Measurements from ENCODE around the gene ATP11C. TPM values are rescaled to one million over a fixed set of nuclear protein-coding genes. Genes with fewer than 3 reads are reported as not detected.
A peak's percentile ranks its signal among the peaks of the same experiment; 100 is the strongest.

Gene ATP11C
- total RNA-seq, 6 experiments from 2014 or later: 25.1 to 38.6 (median 35.7) TPM

DNA sequence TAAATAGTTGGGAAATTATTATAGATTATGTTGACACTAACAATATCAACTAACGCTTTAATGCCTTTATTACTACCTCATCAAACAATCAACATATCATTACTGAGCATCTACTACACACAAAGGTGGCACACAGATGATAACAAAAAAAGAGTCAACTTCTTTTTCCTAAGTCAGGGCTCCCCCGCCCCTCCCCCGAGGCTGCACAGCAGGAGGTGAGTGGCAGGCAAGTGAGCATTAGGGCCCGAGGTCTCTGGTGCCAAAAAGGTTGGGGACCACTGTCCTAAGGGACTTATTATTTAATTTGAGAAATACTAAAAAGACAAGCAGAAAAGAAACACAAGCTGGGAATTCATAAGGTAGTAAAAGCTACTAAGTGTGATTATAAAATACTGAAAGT lies 174.6 kb downstream of the ATP11C start:
- no peak overlapping the region for H3K27ac Mint-ChIP-seq
- no peak for DNase-seq
- peaks cover 16% of the 10 kb centered on the region for H3K9me3 Mint-ChIP-seq
- H3K4me1 Mint-ChIP-seq (ENCODE audit: low read depth): peaks cover under 1% of the 10 kb centered on the region; the same call in 1 of the 2 replicates
- no peak overlapping the region for H3K4me3 Mint-ChIP-seq
- TF ChIP-seq, protein P1, sequence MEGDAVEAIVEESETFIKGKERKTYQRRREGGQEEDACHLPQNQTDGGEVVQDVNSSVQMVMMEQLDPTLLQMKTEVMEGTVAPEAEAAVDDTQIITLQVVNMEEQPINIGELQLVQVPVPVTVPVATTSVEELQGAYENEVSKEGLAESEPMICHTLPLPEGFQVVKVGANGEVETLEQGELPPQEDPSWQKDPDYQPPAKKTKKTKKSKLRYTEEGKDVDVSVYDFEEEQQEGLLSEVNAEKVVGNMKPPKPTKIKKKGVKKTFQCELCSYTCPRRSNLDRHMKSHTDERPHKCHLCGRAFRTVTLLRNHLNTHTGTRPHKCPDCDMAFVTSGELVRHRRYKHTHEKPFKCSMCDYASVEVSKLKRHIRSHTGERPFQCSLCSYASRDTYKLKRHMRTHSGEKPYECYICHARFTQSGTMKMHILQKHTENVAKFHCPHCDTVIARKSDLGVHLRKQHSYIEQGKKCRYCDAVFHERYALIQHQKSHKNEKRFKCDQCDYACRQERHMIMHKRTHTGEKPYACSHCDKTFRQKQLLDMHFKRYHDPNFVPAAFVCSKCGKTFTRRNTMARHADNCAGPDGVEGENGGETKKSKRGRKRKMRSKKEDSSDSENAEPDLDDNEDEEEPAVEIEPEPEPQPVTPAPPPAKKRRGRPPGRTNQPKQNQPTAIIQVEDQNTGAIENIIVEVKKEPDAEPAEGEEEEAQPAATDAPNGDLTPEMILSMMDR (IDR thresholded peaks at IDR 0.05): no peak
- peaks cover 18% of the 10 kb centered on the region for H3K36me3 Mint-ChIP-seq (ENCODE audit: low read depth)
- H3K27me3 Mint-ChIP-seq (ENCODE audit: insufficient read depth): no peaks in the 10 kb centered on the region

DNA sequence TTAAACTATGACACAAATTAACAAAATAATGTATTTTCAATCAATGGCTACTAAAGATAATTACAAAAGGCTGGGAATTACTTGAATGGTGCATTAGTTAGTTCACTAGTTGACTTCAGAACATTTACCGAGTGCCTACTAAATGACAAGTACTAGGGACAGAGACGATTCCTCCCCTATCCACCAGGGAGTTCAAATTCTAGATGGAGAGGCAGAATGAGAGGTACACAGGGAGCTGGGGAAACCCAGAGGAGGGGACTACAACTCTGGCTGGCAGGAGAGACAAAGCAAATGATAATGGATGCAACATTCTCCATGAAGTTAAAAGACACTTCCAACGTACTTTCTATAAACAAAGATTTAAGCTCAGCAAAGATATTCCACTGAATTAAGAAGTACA lies 181.8 kb downstream of the ATP11C start:
- peaks cover 32% of the 10 kb centered on the region for H3K36me3 Mint-ChIP-seq (ENCODE audit: low read depth)
- TF ChIP-seq, protein P1 (IDR thresholded peaks at IDR 0.05): no peak
- peaks cover 15% of the 10 kb centered on the region for H3K4me1 Mint-ChIP-seq (ENCODE audit: low read depth)
- no peak for DNase-seq
- peaks cover 2% of the 10 kb centered on the region; the same call in 1 of the 2 replicates for H3K27me3 Mint-ChIP-seq (ENCODE audit: insufficient read depth)
- peaks cover 16% of the 10 kb centered on the region for H3K9me3 Mint-ChIP-seq
- H3K4me3 Mint-ChIP-seq: no peak overlapping the region
- no peak overlapping the region for H3K27ac Mint-ChIP-seq

DNA sequence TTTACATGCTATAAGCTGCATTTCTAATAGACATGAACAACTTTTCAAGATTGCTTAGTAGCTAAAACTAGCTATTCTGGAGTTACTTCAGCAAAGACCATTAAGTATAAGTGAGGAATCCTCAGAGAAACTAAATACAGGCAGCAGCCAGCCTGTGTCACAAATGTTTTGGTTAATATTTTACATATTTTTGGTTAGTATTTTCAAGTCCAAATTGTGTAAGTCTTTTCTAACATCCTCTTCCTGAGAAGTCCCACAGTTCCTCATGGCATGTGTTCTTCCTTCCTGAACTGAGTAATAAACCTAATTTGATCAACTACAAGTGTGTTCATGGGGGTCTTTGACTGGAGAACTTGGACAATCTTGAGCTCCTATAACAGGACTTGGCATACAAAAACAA lies 182.5 kb downstream of the ATP11C start:
- H3K27me3 Mint-ChIP-seq (ENCODE audit: insufficient read depth): peaks cover 2% of the 10 kb centered on the region; the same call in 1 of the 2 replicates
- DNase-seq: no peak
- no peak overlapping the region for H3K4me3 Mint-ChIP-seq
- peaks cover 15% of the 10 kb centered on the region for H3K4me1 Mint-ChIP-seq (ENCODE audit: low read depth)
- TF ChIP-seq, protein P1 (IDR thresholded peaks at IDR 0.05): no peak
- H3K9me3 Mint-ChIP-seq: peaks cover 16% of the 10 kb centered on the region
- H3K36me3 Mint-ChIP-seq (ENCODE audit: low read depth): peaks cover 32% of the 10 kb centered on the region
- peak overlapping the region; percentile 36; the same call in 1 of the 2 replicates for H3K27ac Mint-ChIP-seq

DNA sequence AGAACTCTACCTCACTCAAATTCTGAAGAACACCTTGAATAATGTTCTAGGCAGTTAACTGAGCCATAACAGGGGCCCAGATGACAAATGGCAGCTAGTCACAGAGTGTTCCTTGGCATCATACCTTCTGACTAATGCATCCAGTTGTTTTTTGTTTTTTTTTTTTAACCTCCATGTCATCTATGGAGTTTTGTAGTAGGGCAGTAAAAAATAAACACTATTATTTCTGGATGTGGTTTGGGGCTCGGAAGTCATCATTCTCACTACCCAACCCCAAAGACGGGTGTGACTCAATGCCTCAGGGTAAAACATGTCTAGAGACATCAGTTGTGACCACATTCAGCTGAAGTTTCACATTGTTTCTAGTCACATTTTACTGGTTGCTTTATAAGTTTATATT lies 193.7 kb downstream of the ATP11C start:
- Mint-ChIP-seq H3K4me1 (ENCODE audit: low read depth) (peaks cover 26% of the 10 kb centered on the region), H3K36me3 (ENCODE audit: low read depth) (peaks cover 13% of the 10 kb centered on the region)

DNA sequence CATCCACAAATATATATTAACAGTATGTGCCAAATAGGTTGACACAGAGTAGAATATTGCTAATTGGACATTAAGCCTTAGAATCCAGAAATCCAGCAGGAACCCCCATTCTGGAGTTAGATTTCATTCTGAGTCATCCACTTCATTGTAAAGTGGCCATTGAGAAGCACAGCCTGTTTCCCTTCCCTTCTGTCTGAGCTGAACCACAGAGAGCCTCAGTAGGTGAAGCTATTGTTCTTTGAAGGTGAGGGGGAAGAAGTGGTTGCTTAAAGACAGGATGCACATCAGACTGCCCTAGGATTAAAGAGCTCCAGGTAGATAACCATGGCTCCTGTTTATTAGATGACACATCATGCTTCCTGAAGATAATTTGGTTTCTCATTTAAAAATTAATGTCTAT lies 194.3 kb downstream of the ATP11C start:
- Mint-ChIP-seq H3K4me3 (no peak overlapping the region), H3K4me1 (ENCODE audit: low read depth) (peaks cover 26% of the 10 kb centered on the region), H3K9me3 (no peaks in the 10 kb centered on the region), H3K27me3 (ENCODE audit: insufficient read depth) (peaks cover 4% of the 10 kb centered on the region), H3K27ac (peak overlapping the region; percentile 33; the same call in 1 of the 2 replicates), H3K36me3 (ENCODE audit: low read depth) (peaks cover 13% of the 10 kb centered on the region)
- no peak for DNase-seq
- TF ChIP-seq, protein P1 (IDR thresholded peaks at IDR 0.05): no peak

More for the DNA sequence above, 193.7 kb downstream of the ATP11C start:
- TF ChIP-seq, protein P1 (IDR thresholded peaks at IDR 0.05): no peak
- H3K4me3 Mint-ChIP-seq: no peak overlapping the region
- peak; percentile 63 for DNase-seq
- H3K27ac Mint-ChIP-seq: peak overlapping the region; percentile 33
- H3K9me3 Mint-ChIP-seq: no peaks in the 10 kb centered on the region
- peaks cover 4% of the 10 kb centered on the region for H3K27me3 Mint-ChIP-seq (ENCODE audit: insufficient read depth)
